Panc1 (cell line): Measurements from ENCODE around the gene CTR9.

Experiments
- POLR2AphosphoS5 ChIP-seq: IDR thresholded peaks from 2 replicates; pipeline ENCODE4 v1.6.1; 2012; ENCODE audit warnings: mild to moderate bottlenecking, low read depth, low read length, moderate library complexity
- SIN3A ChIP-seq: IDR thresholded peaks from 2 replicates; pipeline ENCODE4 v1.6.1; 2012; ENCODE audit warnings: low read depth, mild to moderate bottlenecking, low read length, moderate library complexity, borderline replicate concordance; ENCODE audit not compliant: insufficient read depth
- TF ChIP-seq, protein P1 (sequence below): fragments of 450-650 bp; IDR thresholded peaks from 2 replicates; pipeline ENCODE4 v1.5.1; 2017; ENCODE audit warnings: mild to moderate bottlenecking
- TF ChIP-seq, protein P2 (sequence below), 2 experiments: IDR thresholded peaks; 2 replicates each; pipeline ENCODE4 v1.6.1; 2011 to 2012; ENCODE audit warnings: low read depth in 2 of 2, control low read depth in 1 of 2, low read length in 1 of 2, mild to moderate bottlenecking in 1 of 2, moderate library complexity in 1 of 2; ENCODE audit not compliant: insufficient read depth in 1 of 2

DNA sequence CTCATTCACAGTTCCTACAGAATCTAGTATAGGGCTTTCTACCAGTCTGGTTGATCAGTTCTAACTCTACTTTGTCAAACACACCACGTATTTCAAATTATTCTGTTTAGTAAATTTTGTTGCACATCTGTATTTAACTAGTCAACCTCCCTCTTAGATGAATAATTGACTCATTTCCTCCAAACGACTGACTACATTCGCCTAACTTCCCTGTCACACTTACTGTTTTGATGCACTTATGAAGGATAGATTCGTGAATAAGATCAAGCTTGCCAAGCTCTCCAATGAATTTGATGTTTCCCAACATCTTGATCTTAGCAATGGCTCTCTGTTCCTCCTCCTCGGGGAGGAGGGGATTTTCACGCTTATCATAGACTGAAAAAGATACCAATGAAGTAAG, 52.6 kb downstream of the CTR9 start:
- TF ChIP-seq POLR2AphosphoS5 = no peak
- TF ChIP-seq, protein P1, sequence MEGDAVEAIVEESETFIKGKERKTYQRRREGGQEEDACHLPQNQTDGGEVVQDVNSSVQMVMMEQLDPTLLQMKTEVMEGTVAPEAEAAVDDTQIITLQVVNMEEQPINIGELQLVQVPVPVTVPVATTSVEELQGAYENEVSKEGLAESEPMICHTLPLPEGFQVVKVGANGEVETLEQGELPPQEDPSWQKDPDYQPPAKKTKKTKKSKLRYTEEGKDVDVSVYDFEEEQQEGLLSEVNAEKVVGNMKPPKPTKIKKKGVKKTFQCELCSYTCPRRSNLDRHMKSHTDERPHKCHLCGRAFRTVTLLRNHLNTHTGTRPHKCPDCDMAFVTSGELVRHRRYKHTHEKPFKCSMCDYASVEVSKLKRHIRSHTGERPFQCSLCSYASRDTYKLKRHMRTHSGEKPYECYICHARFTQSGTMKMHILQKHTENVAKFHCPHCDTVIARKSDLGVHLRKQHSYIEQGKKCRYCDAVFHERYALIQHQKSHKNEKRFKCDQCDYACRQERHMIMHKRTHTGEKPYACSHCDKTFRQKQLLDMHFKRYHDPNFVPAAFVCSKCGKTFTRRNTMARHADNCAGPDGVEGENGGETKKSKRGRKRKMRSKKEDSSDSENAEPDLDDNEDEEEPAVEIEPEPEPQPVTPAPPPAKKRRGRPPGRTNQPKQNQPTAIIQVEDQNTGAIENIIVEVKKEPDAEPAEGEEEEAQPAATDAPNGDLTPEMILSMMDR = no peak
- TF ChIP-seq, protein P2, sequence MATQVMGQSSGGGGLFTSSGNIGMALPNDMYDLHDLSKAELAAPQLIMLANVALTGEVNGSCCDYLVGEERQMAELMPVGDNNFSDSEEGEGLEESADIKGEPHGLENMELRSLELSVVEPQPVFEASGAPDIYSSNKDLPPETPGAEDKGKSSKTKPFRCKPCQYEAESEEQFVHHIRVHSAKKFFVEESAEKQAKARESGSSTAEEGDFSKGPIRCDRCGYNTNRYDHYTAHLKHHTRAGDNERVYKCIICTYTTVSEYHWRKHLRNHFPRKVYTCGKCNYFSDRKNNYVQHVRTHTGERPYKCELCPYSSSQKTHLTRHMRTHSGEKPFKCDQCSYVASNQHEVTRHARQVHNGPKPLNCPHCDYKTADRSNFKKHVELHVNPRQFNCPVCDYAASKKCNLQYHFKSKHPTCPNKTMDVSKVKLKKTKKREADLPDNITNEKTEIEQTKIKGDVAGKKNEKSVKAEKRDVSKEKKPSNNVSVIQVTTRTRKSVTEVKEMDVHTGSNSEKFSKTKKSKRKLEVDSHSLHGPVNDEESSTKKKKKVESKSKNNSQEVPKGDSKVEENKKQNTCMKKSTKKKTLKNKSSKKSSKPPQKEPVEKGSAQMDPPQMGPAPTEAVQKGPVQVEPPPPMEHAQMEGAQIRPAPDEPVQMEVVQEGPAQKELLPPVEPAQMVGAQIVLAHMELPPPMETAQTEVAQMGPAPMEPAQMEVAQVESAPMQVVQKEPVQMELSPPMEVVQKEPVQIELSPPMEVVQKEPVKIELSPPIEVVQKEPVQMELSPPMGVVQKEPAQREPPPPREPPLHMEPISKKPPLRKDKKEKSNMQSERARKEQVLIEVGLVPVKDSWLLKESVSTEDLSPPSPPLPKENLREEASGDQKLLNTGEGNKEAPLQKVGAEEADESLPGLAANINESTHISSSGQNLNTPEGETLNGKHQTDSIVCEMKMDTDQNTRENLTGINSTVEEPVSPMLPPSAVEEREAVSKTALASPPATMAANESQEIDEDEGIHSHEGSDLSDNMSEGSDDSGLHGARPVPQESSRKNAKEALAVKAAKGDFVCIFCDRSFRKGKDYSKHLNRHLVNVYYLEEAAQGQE (IDR thresholded peaks at IDR 0.05; ENCODE audit: insufficient read depth in 1 of 2, low read depth in 2 of 2, low read length in 1 of 2) = no peak
- no peak for TF ChIP-seq SIN3A
